ENCODE results near the gene FCN2.

Gene FCN2

GRCh38 chr9:134880484-134881312 lies at the start of gene FCN2:
Gene FCN2, plus strand, starts transcription at chr9:134880810. Its CDS starts 12 bp downstream, at chr9:134880822.
- DNase-seq (ENCODE audit: low read depth), result no peak

- DNase-seq (ENCODE audit: low read depth), result no peak
Observed at GRCh38 chr9:134830926-134831720, 49.5 kb upstream of the FCN2 start.

DNA sequence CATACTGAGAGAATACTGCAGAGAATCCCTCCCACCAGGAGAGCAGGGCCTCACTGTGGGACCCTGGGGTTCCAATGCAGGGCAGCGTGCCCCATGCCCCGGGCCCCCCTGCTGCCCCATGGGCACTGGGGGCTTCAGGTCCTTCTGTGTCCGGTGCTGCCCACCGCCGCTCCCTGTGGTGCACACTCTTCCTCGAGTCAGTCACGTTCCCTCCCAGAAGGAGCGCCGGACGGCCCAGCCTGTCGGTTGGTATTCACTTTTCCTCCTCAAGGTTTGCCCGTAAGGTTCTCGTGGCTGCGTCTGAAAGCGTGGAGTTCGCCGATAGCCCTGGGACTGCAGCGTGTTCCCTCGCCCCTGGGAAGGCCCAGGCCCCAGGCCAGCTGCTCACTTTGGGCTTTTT lies 48.1 kb upstream of the FCN2 start:
- DNase-seq (ENCODE audit: low read depth), result no peak

- DNase-seq (ENCODE audit: low read depth), result no peak
Observed at GRCh38 chr9:134833294-134833880, 47.2 kb upstream of the FCN2 start.

DNA sequence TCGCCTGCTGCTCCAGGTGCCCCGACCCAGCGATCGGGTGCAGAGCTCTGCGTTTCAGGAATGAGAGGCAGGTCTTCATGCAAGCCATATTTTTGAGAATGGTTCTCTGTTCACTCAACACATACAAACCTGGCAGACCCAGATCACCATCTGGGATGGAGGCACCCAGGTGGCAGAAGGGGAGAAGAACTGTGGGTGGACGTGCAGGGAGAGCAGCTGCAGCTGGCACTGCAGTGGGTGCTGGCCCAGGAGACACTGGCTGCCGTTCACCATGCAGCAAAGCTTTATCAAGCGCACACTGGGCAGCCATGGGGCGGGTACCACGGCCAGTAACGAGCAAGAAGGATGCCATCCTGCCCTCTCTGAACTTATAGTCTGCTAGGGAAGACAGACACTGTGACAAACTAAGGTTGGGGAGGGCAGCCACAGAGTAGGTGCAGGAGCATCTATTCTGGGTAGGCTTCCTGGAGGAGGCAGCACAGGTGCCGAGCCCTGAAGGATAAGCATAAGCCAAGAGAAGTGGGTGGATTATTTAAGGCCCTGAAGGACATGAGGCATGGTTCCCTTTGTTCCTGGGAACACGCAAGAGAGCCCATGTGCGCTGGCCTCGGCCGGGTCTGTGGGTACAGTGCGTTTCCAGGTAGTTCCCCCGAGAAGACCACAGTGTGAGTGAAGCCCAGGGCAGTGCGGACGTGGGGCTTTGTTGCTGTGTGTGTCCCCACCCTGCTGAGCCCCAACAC lies 46.2 kb upstream of the FCN2 start:
- no peak for DNase-seq (ENCODE audit: low read depth)

GRCh38 chr9:134834957-134835419 lies 45.6 kb upstream of the FCN2 start:
- no peak for DNase-seq (ENCODE audit: low read depth)

DNA sequence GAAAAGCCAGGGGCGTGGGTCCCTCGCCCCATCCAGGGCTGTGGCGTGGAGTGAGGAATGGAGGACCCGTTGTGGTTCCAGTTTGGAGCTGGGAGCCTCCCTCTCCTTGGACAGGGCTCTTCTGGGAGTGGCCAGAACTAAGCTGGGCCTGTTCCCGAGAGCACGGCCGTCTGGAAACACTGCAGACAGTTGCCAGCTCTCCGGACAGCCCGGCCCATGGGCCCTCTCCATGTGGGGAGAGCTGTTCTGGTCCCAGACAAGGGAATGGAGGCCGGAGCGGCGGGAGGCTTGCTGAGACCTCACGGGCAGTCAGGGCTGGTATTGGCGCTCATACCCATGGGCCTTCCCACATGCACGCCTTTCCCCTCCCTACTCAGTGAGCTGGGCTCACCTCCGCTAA lies 45.2 kb upstream of the FCN2 start:
- no peak for DNase-seq (ENCODE audit: low read depth)

GRCh38 chr9:134835987-134836386 lies 44.6 kb upstream of the FCN2 start:
- no peak for DNase-seq (ENCODE audit: low read depth)

- DNase-seq (ENCODE audit: low read depth), result no peak
Observed at GRCh38 chr9:134836406-134836970, 44.1 kb upstream of the FCN2 start.

DNA sequence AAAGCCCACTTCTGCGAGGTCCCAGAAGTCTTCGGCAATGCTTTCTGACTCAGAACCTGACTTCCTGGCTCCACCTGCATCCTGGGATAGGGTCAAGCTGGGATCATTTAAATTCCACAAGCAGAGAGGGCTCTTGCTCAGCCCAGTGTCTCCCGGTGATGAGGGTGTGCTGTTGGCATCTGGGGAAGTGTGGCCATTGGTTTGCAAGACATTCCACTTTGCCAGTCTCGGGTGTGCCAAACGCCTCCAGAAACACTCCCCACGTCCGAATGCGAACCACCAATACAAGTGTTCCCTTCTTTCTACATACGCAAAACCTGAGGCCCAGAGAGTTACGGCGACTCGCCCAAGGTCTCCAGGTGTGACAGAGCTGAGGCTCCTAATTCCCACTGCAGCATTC lies 43.1 kb upstream of the FCN2 start:
- DNase-seq (ENCODE audit: low read depth), result no peak

- DNase-seq (ENCODE audit: low read depth), result no peak
Observed at GRCh38 chr9:134838651-134839454, 41.8 kb upstream of the FCN2 start.

DNA sequence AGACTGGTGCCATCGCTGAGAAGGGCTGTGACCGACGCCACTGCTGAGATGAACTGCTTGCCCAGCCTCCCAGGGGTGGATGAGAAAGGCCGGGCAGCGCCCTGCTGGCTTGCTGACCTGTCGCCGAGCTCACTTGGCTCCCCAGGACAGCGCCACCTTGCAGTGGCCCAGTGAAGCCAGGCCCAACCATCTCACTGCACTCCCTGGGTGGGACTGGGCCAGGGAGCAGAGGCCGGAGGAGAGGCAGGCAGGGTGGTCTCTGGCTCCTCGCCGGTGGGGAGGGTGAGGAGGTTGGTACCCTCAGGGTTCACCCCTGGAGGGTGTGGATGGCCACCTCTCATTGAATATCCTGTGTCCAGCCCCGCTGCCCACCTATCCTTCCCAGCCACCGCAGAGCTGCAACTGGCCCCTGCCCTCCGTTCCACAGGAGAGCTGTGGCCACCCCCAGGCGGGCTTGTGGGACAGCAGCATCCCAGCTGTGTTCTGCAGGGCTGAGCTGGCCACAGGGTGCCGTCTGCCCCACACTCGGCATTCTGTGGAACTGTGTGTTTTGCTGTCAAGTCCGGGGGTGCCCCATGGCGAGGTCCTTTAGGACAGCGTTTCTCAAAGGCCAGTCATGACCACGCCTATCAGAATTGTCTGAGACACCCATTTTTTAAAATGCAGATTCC lies 41.0 kb upstream of the FCN2 start:
- DNase-seq (ENCODE audit: low read depth), result no peak

DNA sequence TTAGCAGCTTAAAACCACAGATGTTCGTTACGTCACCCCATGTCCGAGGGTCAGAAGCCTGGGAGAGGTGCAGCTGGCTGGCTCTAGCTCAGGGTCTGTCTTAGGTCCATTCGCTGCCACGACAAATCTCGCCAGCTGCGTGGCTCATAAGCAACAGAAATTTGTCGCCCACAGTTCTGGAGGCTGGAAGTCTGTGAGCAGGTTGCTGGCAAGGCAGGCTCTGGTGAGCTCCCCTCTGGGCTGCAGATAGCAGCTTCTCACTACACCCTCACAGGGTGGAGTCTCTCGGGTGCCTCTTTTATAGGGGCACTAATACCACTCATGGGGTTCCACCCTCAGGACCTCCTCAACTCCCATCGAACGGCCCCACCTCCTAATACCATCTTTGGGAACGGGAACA lies 40.1 kb upstream of the FCN2 start:
- DNase-seq (ENCODE audit: low read depth), result no peak

DNA sequence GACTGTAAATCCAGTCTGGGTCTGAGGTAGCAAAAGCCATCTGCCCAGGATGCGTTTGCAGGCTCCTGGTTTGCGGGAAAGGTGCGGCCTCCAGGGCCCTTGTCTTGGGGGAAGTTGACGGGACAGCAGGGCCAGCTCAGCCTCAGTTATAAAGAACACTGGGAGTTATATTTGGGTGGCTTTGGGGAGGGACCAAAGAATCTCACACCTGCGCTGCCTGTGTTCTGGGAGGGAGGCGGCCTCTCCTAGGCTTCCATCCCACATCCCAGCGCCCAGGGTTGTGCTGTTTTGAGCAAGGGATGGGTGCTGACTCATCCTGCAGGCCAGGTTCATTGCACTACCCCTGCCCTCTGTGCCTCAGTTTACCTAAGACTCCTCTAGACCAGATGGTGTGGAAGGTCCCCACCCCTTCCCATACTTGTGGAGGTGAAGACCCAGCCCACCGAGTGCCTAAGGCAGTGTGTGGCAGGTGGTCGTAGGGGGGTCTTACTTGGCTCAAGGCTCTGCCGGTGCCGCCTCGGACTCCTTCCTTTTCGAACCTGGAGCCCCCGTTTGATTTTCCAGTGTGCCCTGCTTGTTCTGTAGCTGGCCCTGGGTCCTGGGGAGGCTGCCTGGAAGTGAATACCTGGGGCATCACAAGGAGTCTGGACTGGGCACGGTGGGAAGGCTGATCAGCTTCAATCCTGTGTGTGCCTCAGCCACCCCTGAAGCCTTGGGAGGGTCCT lies 39.3 kb upstream of the FCN2 start:
- no peak for DNase-seq (ENCODE audit: low read depth)

GRCh38 chr9:134842321-134842720 lies 38.3 kb upstream of the FCN2 start:
- DNase-seq (ENCODE audit: low read depth), result no peak

DNA sequence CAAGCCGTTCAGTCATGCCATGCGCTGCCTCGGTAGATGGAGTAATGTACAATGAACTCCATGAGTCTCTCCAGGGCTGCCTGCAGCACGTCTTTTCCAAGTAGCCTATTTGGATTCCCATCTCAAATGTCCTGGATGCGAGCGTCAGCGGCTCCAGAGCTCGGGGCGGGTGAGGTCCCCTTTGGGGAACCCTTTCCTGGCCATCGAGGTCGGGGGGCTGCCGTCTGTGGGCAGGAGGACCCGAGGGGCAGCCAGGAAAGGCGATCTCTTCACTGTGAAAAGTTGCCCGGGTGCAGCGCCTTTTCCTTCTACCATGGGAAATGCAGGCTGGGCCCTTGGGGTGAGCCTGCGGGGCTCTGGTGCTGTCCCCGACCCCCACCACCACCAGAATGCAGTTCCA lies 36.9 kb upstream of the FCN2 start:
- DNase-seq (ENCODE audit: low read depth), result no peak

DNA sequence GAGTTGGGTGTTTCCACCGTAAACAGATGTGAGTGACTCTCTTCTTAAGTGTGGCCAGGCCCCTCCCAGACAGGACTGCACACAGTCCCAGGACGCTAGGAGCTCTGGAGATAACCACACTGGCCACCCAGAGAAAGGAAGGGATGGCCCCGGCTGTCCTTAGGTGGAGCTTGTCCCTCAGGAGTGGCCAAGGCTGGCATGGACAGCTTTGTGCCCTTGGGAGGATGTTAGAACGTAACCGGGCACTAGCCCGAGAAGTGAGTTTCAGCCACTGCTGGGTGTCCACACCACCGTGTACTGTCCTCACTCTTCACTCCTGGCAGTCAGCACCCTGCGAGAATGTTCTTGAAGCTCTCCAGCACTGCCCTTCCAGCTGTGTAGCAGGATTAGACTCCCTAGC lies 35.8 kb upstream of the FCN2 start:
- no peak for DNase-seq (ENCODE audit: low read depth)

DNA sequence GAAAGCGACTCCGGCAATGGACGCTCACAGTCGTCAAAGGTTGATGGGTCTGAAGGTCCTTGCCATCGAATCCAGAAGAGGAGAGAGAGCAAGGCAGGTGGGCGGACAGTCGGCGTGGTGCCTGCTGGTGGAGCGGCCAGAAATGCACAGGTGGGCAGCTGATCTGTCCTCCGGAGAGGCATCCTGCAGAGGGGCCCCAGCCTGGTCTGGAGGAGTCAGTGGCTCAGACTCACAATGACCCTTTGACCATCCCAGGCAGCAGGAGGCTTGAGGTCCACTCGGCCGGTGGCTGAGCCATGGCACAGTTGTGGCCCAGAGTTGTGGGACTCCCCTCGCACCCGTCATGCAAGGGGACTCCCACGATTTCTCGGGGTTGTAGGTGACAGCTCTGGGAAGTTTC lies 34.4 kb upstream of the FCN2 start:
- DNase-seq (ENCODE audit: low read depth), result no peak

DNA sequence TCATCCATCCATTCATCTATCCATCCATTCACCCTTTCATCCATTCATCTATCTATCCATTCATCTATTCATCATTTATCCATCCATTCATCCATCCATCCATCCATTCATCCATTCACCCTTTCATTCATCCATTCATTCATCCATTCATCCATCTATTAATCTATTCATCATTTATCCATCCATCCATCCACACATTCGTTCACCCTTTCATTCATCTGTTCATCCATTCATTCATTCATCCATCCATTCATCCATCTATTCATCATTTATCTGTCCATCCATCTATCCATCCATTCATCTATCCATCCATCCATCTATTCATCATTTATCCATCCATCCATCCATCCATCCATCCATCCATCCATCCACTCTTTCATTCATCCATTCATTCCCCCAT lies 33.9 kb upstream of the FCN2 start:
- no peak for DNase-seq (ENCODE audit: low read depth)

DNA sequence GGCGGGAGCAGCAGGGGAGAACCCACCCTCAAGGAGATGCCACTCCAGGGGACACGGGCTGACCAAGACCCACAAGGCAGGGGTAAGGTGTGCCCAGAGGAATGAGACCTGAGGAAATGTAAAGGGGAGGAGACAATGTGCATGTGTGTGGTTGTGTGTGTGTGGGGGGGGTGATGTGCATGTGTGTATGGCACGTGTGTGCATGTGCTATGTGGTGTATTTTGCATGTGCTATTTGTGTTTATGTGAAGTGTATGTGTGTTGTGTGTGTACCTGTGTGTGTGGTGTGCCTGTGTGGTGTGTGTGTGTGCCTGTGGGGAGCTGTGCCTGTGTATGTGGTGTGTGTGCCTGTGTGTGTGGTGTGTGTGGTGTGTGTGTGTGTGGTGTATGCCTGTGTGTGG lies 33.5 kb upstream of the FCN2 start:
- no peak for DNase-seq (ENCODE audit: low read depth)

All from activated gamma-delta T cell treated with anti-CD3 and anti-CD28 coated beads, Interleukin-2, amount 50 U/mL, for 16 hours (primary cell).